Measurements from ENCODE around the gene KHDC4.
"Not testable (repeated sequence)": the region's sequence is repeated elsewhere in the genome, so short reads cannot be mapped to it uniquely, and the experiment has no call there.

Gene KHDC4

DNA sequence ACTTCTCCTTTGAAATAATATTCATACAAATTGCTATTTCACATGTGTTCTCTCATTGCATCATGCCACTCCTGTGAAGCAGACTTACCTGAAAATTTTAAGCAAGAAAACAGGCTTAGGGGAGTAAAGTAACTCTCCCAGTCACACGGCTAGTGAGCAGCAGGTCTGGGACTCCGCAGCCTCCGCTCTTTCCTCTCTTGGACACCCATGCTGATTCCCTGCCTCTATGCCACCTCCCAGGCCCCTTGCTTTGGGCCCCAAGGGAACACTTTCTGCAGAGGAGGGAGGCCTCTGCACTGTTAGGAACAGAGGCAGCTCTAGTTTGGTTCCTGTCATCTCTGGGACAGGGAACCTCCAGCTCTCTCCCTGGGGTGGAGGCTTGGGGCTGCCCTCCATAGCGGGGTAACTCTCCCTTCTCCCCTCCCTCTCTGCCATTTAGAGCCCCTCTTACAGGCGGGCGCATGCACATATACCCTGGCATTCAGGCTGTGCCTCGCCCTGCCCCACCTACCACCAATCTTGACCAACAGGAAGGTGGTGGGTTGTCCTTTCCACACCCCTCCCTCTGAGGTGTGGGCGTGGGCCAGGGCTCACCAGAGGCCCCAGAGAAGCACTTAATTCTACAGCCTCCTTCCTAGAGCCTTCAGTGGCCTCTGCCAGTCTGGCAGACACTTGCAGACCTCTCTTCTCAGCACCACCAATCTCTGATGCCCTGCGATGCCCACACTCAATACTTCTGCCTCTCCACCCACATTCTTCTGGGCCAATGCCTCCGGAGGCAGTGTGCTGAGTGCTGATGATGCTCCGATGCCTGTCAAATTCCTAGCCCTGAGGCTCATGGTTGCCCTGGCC is 7.0 kb upstream of the KHDC4 start, which contains the start of gene RXFP4:
Gene RXFP4 (plus strand): TSS at position 646 of the 852 bp plus-strand sequence. CDS start 72 bp downstream, at position 718.
- DNase-seq (ENCODE audit: low read depth in 2 of 2): no peak

DNA sequence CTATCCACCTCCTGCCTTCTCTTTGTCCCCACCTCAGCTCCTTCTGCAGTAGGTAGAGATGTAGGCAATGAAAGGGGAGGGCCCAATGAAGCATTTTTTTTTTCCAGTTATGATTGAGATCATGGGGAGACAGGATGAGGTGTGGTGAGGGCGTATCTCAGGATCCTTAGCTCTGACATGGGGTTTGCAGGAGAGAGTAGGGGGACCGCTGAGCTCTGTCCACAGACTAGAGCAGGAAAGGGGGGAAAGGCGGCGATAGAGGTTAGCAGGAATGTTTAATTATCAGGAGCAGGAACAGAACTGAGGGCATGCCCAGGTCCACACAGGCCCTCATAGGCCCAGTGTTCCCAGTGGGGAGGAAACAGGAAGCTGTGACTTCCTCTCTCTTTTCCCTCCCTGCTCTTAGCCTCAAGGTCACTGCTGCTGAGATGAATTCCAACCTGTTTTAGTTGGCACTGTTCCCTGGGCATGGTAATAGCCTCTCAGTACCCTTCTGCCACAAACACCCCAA is 6.3 kb upstream of the KHDC4 start:
- no peak for DNase-seq (ENCODE audit: low read depth in 2 of 2)

DNA sequence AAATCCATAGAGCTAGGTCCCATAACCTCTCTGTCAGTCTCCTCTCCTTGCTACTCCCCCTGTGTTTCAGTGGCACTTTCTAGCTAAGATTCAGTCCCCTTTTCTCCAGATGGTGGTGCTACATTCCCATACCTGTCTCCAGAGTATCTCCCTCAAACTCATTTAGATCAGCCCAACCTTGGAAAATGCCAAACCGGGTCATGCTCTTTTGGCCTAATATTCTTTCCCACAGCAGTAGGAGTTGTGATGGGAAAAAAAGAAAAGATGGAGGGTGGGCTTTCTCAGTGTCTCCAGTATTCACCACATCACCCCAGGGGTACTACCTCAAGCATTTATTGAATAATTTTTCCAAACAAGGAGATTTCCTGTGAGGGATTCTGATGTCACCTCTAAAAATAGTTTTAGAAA is 4.0 kb upstream of the KHDC4 start:
- DNase-seq (ENCODE audit: low read depth in 2 of 2): no peak

GRCh38 chr1:155934936-155935590 is 850 bp upstream of the KHDC4 start:
- DNase-seq (ENCODE audit: low read depth in 2 of 2): no peak

GRCh38 chr1:155933591-155934096 is 569 bp downstream of the KHDC4 start:
- DNase-seq (ENCODE audit: low read depth in 2 of 2): no peak

- no peak for DNase-seq (ENCODE audit: low read depth in 2 of 2)
Measured at GRCh38 chr1:155932487-155932886, 1.7 kb downstream of the KHDC4 start.

- no peak for DNase-seq (ENCODE audit: low read depth in 2 of 2)
Measured at GRCh38 chr1:155932081-155932480, 2.1 kb downstream of the KHDC4 start.

- no peak for DNase-seq (ENCODE audit: low read depth in 2 of 2)
Measured at GRCh38 chr1:155931332-155932038, 2.7 kb downstream of the KHDC4 start.

DNA sequence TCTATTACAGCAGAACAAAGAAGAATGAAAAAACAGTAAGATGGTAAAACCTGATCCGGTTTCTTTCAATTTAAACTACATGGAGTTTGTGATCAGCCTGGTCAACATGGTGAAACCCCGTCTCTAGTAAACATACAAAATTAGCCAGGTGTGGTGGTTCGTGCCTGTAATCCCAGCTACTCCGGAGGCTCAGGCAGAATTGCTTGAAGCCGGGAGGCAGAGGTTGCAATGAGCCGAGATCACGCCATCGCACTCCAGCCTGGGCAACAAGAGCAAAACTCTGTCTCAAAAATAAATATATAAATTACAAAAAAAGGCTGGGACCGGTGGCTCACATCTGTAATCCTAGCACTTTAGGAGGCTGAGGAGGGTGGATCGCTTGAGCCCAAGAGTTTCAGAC is 3.5 kb downstream of the KHDC4 start:
- not testable (repeated sequence) for DNase-seq (ENCODE audit: low read depth in 2 of 2)

- DNase-seq (ENCODE audit: low read depth in 2 of 2): no peak
Measured at GRCh38 chr1:155929057-155929456, 5.2 kb downstream of the KHDC4 start.

DNA sequence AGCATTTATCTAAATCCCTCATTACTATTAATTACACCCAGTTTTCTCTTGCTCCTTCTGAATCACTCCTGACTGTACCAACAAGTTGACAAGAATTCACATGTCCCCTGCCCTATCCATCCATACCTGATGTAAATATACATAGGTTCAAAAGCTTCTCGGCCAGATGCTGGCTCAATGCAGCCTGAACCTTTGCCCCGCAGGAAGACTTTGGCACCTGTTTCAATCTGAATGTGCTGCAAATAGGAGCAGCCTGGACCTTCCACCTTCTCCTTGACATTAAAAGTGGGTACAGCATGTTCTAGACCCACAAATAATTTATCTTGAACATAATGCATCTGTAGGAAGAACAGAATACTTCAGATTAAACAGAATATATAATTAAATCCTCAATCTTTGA is 8.7 kb downstream of the KHDC4 start:
- DNase-seq (ENCODE audit: low read depth in 2 of 2): no peak

DNA sequence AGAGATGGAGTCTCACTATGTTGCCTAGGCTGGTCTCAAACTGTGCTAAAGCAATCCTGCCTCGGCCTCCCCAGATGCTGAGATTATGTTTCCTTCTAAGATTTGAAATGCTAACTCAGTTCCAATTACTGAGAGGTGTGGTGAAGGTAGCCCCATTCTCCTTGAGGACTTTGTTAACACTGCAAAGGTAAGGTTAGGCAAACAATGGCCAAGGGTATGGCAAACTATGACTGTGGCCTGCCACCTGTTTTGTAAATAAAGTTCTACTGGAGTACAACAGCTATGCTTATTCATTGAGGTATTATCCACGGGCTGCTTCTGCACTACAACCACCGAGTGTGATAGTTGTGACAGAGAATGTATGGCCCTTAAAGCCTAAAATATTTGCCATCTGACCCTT is 13.5 kb downstream of the KHDC4 start:
- no peak for DNase-seq (ENCODE audit: low read depth in 2 of 2)

- DNase-seq (ENCODE audit: low read depth in 2 of 2): no peak
Measured at GRCh38 chr1:155919801-155920200, 14.4 kb downstream of the KHDC4 start.

DNA sequence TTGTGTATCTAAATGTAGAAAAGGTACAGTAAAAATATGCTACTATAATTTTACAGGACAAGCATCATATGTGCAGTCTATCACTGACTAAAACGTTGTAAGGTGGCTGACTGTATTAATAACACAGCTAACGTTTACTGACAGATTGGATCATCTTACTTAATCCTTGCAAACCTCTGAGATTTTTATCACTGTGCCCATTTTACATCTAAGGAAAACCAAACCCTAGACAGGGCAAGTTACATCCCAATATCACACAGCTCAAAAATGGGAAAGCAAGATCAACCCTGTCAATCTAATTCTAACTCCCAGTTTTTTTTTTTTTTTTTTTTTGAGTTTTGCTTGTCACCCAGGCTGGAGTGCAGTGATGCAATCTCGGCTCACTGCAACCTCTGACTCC is 15.6 kb downstream of the KHDC4 start:
- no peak for DNase-seq (ENCODE audit: low read depth in 2 of 2)

DNA sequence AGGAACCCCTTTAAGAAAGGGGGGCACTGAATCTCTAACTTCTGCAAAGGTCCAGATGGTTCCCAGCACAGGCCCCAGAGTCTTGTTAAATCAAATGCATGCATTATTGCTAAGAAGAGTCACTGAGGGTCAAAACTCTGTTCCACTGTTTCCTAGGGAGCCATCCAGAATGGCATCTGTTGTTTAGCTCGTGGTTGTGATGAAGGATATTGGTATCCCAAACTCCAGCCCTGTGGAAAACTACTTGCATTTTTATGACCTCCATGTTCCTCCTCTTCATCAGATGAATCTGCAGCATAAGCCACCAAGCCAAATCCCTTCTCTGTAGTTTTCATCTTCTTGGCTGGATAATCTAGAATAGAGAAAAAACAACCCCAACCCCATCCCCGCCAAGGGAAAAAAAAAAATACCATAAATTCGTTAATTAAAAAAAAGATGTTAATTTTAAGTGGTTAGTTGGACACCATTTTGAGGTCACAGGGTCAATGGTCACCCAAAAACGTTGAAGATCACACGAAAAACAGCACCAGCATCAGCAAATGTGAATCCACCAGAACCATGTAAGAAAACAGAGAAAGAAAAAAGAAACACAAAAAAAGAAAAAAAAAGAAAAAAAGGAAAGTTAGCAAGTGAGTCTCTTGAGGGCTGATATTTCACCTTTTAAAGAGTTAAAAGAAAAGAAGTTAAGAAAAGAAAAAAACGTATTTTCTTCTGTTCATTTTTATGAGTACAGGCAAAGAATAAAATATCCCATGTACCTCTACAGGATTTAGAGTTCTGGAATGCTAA is 20.1 kb downstream of the KHDC4 start:
- DNase-seq (ENCODE audit: low read depth in 2 of 2): no peak

DNA sequence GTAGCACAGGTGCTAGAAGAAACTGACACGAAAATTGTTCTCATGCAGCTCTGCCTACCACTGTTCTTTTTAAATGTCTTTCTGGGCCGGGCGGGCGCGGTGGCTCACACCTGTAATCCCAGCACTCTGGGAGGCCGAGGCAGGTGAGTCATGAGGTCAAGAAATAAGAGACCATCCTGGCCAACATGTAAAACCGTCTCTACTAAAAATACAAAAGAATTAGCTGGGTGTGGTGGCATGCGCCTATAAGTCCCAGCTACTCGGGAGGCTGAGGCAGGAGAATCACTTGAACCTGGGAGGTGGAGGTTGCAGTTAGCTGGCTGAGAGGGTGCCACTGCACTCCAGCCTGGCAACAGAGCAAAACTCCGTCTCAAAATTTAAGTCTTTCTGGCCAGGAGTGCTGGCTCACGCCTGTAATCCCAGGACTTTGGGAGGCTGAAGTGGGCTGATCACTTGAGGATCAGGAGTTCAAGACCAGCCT is 22.1 kb downstream of the KHDC4 start:
- no peak for DNase-seq (ENCODE audit: low read depth in 2 of 2)

DNA sequence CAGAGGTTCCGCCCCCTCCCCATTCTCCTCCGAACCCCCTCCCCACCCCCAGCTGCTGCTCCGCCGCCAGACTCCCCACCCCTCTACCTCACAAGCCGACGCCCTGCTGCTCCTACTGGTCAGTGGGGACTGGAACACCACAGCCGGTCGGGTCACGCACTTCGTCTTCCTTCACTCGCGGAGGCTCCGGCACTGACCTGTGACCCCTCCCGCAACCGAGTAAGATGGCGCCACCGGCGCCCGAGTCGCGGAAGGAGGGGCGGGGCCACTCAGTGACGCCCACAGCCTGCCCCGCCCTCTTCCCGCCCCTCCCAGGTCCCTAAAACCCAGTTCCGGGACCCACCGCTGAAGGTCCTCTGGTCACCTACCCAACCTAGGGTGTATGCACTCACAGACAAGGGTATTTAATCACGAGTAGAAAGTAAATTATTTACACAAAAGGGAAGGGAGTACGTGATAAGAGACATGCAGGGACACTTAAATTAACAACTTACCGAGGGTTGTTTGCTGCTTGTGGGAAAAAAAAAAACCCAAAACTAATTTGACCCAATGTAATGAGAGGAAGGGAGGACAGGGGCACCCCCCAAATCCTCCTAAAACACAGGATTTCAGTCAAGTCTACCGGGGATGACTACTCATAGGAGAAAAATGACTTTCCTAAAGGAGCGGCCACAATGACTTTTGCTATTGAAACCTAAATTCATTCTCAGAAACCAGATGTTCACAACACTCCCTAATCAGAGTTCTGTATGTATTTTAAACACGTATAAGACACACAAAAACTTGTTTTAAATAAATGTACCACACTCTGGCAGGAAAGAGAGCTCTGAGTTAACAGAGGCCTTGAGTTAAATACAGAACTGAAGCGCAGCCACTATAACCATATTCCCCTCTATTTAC is 22.8 kb downstream of the KHDC4 start, which contains the start of gene RIT1:
Gene RIT1 (minus strand): TSS at position 194 of the 900 bp plus-strand sequence. CDS start 588 bp downstream, outside the sequence.
- peak; percentile 66 to 78 for DNase-seq (ENCODE audit: low read depth in 2 of 2)

GRCh38 chr1:155910621-155911121 is 23.5 kb downstream of the KHDC4 start:
- DNase-seq (ENCODE audit: low read depth in 2 of 2): no peak

DNA sequence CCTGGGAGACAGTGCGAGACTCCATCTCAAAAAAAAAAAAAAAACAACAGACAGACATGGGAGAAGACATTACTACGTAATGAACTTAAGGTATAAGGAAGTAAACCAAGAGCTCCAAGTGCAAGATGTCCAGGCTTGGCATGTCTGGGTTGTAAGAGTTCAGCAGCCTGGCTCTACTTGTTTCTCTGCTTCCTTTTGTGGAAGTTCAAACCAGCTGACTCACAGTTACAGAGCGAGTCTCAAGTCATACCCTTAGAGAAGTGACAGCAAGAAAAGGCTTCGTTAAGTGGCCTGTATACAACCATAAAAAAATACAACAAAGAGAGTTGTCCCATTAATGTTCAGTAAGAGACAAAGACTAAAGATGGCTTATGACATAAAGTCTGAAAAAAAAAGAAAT is 24.3 kb downstream of the KHDC4 start:
- DNase-seq (ENCODE audit: low read depth in 2 of 2): no peak

- no peak for DNase-seq (ENCODE audit: low read depth in 2 of 2)
Measured at GRCh38 chr1:155904261-155904660, 30.0 kb downstream of the KHDC4 start.
